ENCODE data around the gene ADCY2.

Gene ADCY2

DNA sequence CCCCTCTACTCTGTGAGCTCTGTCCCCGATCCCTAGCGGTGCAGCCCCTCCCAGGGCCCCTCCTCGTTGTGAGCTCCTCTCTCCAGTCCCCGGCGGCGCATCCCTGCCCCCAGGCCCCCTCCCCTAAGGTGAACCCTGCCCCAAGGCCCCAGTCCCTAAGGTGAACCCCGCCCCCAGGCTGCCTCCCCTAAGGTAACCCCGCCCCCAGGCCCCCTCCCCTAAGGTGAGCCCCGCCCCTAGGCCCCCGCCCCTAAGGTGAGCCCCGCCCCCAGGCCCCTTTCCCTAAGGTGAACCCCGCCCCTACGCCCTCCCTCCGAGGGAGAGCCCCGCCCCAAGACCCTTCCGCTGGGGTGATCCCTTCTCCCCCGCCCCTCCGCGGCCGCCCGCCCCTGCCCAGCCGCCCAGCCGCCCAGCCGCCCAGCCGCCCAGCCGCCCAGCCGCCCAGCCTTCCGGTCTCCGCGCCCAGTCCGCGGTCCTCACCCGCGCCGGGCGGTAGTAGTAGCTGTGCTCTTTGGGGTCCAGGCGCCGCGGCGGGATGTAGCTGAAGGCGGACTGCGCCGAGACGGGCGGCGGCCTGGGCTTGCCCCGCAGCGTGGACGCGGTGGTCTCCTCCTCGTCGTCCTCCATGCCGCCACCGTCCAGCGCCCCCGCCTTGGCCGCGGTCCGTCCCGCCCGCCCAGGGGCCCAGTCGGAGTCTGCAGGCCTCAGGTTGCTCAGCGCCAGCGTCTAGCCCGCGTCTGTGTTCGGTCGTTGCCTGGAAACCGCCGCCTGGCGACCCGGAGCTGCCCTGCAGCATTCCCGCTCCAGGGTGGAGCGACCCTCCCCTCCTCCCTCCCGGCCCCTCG is 454.7 kb downstream of the ADCY2 start, which contains the start of gene CFAP90:
Gene CFAP90 (minus strand): TSS at position 739 of the 845 bp plus-strand sequence. CDS start 112 bp downstream, at position 627.
- no peak for DNase-seq

DNA sequence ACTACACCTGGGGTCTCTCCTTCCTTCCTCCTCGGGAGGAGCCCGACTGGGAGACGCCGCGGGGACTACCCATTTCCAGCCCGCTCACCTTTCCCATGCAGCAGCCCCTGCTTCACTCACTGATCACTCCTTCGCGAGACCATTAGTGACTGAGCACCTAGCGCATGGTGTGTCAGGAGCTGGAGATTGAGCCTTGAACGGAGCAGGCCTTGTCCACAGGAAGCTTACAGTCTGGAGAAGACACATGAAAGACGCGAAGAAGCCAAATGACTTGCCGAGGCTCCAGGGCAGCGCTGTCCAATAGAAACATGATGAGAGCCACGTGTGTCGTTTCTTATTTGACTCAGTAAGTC is 455.3 kb downstream of the ADCY2 start:
- no peak for DNase-seq

DNA sequence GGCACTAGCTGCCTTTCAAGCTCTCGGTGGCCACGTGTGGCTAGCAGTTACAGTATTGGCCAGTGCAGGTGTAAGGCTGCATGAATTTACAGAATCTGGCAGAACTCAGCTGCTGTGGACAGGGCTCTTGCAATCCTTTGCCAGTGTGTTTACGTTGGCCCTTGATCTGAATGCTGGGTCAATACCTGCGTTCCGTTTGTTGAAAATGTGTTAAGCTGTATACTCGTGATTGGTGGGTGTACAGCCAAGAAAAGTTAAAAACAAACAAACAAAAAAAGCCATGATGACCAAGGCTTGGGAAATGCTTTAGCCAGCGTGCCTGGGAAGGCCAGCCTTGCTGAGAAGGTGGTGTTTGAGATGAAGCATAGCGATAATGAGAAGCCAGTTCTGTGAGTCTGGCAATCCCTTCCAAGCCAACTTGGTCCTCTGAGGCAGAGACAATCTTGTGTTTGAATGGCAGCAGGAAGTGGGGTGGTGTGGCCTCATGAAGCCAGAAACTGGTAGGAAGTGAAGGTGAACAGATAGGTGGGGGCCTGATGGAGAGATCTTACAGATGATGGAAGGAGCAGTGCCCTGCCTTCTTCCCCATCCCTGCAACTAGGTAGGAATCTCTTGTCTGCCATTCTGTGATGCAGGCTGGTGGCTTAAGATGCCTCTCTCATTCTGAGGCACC is 455.8 kb downstream of the ADCY2 start:
- no peak for DNase-seq

DNA sequence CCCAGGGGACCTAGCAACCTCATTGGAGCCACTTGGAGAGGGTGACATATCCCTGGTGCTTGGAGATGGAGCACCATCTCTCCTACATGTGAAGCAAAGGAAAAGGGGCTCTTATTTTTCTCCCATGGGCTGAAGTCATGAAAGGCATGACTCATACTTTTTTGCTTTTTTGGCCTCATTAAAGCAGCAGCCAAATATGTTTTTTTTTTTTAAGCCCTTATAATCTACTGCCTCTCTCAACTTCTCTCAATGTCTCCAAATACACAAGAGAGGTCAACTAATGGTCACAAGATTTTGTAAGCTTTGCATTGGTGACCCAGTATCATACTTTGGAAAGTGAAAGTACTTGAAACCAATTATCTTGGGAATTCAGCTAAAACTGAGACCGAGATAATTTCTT is 456.6 kb downstream of the ADCY2 start:
- DNase-seq = no peak

DNA sequence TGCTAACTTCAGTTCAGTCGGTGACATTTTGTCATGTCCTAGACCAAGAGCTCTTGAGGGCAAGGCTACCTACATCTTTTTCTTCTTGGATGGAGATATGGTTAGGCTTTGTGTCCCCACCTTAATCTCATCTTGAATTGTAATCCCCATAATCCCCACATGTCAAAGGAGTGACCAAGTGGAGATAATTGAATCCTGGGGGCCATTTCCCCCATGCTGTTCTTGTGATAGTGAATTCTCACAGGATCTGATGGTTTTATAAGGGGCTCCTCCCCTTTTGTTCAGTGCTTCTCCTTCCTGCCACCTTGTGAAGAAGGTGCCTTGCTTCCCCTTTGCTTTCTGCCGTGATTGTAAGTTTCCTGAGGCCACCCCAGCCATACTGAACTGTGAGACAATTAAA is 457.1 kb downstream of the ADCY2 start:
- no peak for DNase-seq

DNA sequence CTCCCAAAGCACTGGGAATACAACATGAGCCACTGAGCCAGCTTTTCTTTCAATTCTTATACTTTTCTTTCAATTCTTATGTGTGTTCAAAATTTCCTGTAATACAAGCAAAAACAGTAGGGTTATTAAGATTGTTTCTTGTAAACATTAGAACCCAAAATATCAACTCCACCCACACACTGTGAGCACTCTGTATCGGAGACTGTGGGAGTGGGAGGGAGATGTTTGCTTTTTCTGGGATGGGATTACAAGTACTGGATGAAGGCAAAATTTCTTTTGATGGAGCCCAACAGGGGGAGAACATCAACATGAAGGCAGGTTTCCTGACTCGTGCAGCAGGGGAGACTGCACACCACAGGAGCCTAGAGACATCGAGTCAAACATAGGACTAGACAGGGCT is 459.7 kb downstream of the ADCY2 start:
- DNase-seq = no peak

DNA sequence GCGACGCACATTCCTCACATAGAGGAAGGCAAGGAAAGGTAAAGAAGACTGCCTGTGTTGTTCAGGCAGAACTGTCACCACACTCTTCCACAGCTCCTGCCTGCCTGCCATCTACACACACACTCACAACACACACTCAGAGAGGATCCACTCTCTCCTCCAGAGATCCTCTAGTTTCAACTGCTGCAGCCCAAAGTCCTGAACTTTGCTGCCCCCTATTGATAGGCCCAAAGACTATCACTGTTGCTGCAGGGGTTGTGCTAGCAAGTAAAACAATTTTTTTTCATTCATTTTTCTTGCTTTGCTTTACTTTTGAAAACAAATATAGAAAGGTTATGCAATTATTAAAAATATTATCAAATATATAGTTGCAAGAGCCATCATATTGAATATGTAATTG is 460.9 kb downstream of the ADCY2 start:
- DNase-seq = no peak

DNA sequence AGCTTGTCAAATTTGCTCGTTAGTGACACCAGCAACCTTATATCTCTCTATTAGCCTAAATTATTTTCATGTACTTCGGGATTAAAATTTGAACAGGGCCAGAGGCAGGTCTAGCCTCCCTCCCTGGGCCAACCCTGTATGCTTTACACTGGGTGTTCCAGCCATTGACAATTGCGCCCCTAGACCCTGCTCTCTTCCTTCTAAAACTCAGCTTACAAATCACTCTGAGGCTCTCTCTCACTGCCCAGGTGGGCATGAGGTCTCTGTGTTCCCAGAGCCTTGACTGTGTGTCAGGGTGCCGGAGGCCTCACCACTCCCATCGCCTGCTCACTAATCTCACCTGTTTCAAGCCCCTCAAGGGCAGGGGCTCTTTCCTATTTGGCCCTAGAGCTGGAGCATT is 461.4 kb downstream of the ADCY2 start:
- no peak for DNase-seq

DNA sequence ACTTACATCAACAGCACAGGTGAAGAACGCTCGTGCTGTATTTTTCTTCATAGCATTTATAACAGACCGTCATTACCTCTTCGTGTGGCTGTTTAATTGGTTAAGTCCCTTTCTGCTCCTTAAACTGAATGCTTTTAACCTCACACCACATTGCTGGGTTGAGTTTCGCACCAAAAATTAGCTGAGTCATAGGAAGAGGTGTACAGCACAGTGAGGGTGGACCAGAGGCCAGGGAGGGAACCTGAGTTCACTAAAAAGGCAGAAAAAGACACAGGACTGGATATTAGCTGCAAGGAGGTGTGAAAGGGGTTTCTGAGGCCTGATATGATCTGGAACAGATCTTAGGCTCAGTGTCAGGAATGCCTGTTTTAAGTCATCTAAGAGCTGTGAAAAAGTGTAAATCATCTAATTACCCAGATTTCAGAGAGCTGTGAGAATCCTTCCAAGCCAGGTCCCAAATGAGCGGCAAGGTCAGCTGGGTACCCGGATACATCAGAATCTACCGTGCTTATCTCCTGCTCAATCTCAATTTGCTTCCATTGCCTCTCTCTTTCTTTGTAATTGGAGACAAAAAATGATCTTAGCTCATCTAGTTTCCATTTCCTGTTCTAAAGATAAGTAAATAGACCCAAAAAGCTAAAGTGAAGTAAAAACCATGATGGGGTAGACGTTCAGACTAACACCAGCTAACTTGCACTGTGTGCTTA is 462.1 kb downstream of the ADCY2 start:
- no peak for DNase-seq

GRCh38 chr5:7866196-7866595 is 470.3 kb downstream of the ADCY2 start:
- DNase-seq = no peak

DNA sequence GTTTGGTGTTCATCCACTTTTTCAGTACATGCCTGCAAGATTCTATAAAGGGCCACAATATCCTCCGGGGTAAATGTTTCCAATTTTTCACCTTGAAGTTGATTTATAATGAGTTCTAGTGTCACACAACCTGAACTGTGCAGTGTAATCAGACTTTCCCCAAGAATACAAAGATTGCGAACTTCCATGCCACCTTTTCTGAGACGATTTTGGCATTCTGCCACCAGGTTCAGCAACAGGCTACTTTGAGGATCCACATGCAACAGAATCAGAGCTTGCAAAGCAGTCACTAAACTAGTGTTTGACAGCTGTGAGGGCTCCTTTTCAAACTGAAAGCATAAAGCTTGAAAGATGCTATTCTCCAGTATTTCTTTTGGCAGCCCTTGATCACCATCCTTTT is 471.3 kb downstream of the ADCY2 start:
- no peak for DNase-seq

GRCh38 chr5:7868427-7868772 is 472.5 kb downstream of the ADCY2 start:
- no peak for DNase-seq

- DNase-seq = peak; percentile 86
Observed at GRCh38 chr5:7868773-7869473, 473.0 kb downstream of the ADCY2 start, which contains the start of the genes FASTKD3 and MTRR. FASTKD3 (minus strand) TSS chr5:7869031; CDS start chr5:7868083, 948 bp downstream. MTRR (plus strand) TSS chr5:7869148; CDS start chr5:7870795, 1,647 bp downstream.

DNA sequence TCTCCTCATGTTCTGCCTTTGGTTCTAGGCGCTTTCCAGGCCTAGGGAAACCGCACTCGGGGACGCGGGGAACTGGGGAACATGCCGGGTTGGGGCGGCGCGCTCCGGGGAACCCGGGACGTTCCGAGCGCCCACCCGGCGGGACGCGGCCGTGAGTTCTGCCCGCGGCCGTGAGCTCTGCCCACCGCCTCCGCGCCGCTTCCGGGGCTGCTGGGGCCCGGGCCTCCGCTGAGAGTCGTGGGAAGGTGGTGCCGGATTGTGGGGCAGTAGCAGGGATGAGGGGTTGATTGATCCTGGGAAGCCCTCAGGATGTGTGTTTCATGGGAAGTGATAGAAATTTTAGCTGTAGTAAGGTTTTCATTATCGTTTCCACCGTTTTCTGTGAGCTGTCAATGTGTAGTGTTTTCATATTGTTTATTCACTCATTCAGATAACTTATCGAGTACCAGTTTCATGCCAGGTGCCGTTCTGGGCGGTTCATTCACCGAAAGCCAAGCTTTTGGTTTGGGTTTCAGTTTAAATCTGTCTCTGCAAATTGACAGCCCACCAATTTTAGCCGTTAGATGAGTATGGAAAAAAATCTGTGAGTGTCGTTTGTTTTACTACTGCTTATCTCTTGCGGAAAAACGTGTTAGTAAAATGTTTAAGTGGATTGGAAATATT is 473.7 kb downstream of the ADCY2 start:
- peak; percentile 10 for DNase-seq

- no peak for DNase-seq
Observed at GRCh38 chr5:7871653-7872052, 475.7 kb downstream of the ADCY2 start.

- DNase-seq = no peak
Observed at GRCh38 chr5:7872517-7873130, 476.7 kb downstream of the ADCY2 start.

DNA sequence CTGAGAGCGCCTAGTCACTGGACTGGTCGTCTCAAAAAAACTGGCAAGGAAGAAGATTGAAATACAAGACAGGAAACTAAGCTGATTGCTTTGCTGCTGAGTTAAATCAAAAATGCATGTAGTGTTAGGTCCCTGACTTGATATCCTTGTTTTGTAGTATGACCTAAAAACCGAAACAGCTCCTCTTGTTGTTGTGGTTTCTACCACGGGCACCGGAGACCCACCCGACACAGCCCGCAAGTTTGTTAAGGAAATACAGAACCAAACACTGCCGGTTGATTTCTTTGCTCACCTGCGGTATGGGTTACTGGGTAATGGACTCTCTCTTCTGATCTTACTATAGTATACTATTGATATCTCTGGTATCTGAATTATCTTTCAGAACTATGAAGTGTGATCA is 477.3 kb downstream of the ADCY2 start:
- DNase-seq = no peak

DNA sequence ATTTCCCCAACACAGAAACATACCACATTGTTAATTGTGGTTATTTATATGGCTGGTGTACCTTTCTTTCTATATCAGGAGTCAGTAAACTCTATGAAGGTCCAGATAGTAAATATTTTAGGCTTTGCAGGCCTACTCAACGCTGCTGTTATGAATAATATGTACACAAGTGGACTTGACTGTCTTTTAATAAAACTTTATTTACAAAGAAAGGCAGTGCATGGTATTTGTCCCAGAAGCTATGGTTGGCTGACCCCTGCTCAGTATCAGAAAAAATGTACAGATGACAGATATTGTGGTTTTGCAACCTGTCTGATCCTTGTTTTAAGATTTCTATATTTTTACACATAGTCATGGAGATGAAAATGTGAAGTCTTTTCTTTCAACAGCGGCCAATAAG is 478.7 kb downstream of the ADCY2 start:
- DNase-seq = no peak

DNA sequence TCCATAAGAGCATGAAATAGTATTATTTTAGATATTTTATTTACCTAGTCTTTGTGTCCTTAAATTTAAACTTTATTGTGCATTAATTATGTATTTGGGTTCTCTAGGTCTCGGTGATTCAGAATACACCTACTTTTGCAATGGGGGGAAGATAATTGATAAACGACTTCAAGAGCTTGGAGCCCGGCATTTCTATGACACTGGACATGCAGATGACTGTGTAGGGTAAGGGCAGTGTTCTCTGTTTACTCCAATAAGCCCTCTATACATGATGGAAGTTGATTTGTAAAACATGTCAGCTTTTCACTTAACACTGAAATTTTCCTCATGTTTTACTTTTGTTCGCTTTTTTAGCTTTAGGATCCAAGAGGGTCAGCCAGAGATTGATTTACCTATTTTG is 479.2 kb downstream of the ADCY2 start:
- no peak for DNase-seq

DNA sequence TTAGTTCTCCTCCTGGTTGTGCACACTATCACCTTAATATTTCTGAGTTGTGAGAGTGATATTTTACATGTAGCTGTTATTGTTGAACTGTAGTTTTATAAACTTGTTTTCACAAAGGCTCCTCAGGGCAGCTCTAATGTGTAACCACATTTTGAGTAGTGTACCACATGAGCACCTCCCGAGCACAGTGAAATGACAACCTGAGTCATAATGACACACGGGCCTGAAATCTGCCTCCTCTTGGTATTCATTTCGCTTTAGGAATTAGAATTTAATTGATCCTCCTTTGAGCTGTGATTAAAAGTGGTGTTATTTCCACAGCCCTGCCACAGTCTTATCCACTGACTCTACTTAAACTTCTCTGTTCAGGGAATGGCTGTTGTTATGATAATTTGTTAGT is 480.9 kb downstream of the ADCY2 start:
- no peak for DNase-seq

GRCh38 chr5:7877851-7878250 is 481.9 kb downstream of the ADCY2 start:
- DNase-seq = no peak

GRCh38 chr5:7878381-7878873 is 482.5 kb downstream of the ADCY2 start:
- DNase-seq = no peak
